Measurements from ENCODE around the gene ARHGEF10L. TPM values are rescaled to one million over a fixed set of nuclear protein-coding genes. Genes with fewer than 3 reads are reported as not detected.

Gene ARHGEF10L
- total RNA-seq, 5 donors from 2014 or later (not counting 1 experiment from before 2014, with no cell fraction given): 0.12 to 0.30 (median 0.22) TPM; not detected in 2

- Mint-ChIP-seq H3K27me3 (peaks cover 15 to 18% of the 10 kb centered on the region in 2 donors), H3K36me3 (no peaks in the 10 kb centered on the region), H3K27ac (no peak overlapping the region), H3K4me3 (no peak overlapping the region), H3K9me3 (no peaks in the 10 kb centered on the region), H3K4me1 (no peaks in the 10 kb centered on the region)
- no peaks in the 10 kb centered on the region for H3K9me3 ChIP-seq
- 72% methylated on average over 5 of the region's 10 CpGs for WGBS (ENCODE audit: insufficient coverage)
- ATAC-seq (replicated peaks in 1 of 4): no peak
- H3K4me1 ChIP-seq (ENCODE audit: control insufficient read depth in 1 of 2, extremely low read depth in 1 of 2, insufficient read depth in 2 of 2, low read length in 2 of 2): no peaks in the 10 kb centered on the region
- ChIA-PET CTCF (no interaction called here), POLR2A (no interaction called here)
- peaks cover 0 to 34% of the 10 kb centered on the region in 2 experiments for H3K27me3 ChIP-seq (replicated peaks in 1 of 2; ENCODE audit: control insufficient read depth in 2 of 2, extremely low read depth in 1 of 2, insufficient read depth in 2 of 2, low read length in 1 of 2)
- H3K4me3 ChIP-seq (ENCODE audit: control insufficient read depth in 1 of 2, extremely low read depth in 1 of 2, low read length in 1 of 2): no peak overlapping the region
- DNase-seq: no peak
- H3K36me3 ChIP-seq (ENCODE audit: control insufficient read depth in 2 of 2, extremely low read depth in 1 of 2, insufficient read depth in 1 of 2, low read length in 1 of 2): no peaks in the 10 kb centered on the region
- H3K27ac ChIP-seq (ENCODE audit: low read length): no peak overlapping the region
These were observed 34.1 kb downstream of the ARHGEF10L start for GRCh38 chr1:17573518-17574041.

GRCh38 chr1:17574516-17574915 is 35.0 kb downstream of the ARHGEF10L start:
- ATAC-seq (replicated peaks in 1 of 4): no peak
- Mint-ChIP-seq H3K4me3 (no peak overlapping the region), H3K9me3 (no peaks in the 10 kb centered on the region), H3K27ac (no peak overlapping the region), H3K36me3 (no peaks in the 10 kb centered on the region), H3K4me1 (no peaks in the 10 kb centered on the region), H3K27me3 (peaks cover 15 to 18% of the 10 kb centered on the region in 2 donors)
- Histone ChIP-seq H3K4me1 (ENCODE audit: control insufficient read depth in 1 of 2, extremely low read depth in 1 of 2, insufficient read depth in 2 of 2, low read length in 2 of 2) (no peaks in the 10 kb centered on the region), H3K27me3 (replicated peaks in 1 of 2; ENCODE audit: control insufficient read depth in 2 of 2, extremely low read depth in 1 of 2, insufficient read depth in 2 of 2, low read length in 1 of 2) (peaks cover 0 to 28% of the 10 kb centered on the region in 2 experiments), H3K27ac (ENCODE audit: low read length) (no peak overlapping the region), H3K4me3 (ENCODE audit: control insufficient read depth in 1 of 2, extremely low read depth in 1 of 2, low read length in 1 of 2) (no peak overlapping the region), H3K9me3 (no peaks in the 10 kb centered on the region), H3K36me3 (ENCODE audit: control insufficient read depth in 2 of 2, extremely low read depth in 1 of 2, insufficient read depth in 1 of 2, low read length in 1 of 2) (no peaks in the 10 kb centered on the region)
- ChIA-PET CTCF (no interaction called here), POLR2A (no interaction called here)
- 42% methylated on average over 7 of the region's 11 CpGs for WGBS (ENCODE audit: insufficient coverage)
- no peak for DNase-seq

GRCh38 chr1:17575797-17576518 is 36.5 kb downstream of the ARHGEF10L start:
- Mint-ChIP-seq H3K4me1 (peaks cover 0 to 5% (median 0%) of the 10 kb centered on the region in 3 donors), H3K27me3 (peaks cover 6 to 7% of the 10 kb centered on the region in 2 donors), H3K27ac (no peak overlapping the region), H3K4me3 (no peak overlapping the region), H3K36me3 (no peaks in the 10 kb centered on the region), H3K9me3 (no peaks in the 10 kb centered on the region)
- ChIA-PET CTCF (no interaction called here), POLR2A (no interaction called here)
- Histone ChIP-seq H3K9me3 (no peaks in the 10 kb centered on the region), H3K4me3 (ENCODE audit: control insufficient read depth in 1 of 2, extremely low read depth in 1 of 2, low read length in 1 of 2) (no peak overlapping the region), H3K36me3 (ENCODE audit: control insufficient read depth in 2 of 2, extremely low read depth in 1 of 2, insufficient read depth in 1 of 2, low read length in 1 of 2) (no peaks in the 10 kb centered on the region), H3K27me3 (replicated peaks in 1 of 2; ENCODE audit: control insufficient read depth in 2 of 2, extremely low read depth in 1 of 2, insufficient read depth in 2 of 2, low read length in 1 of 2) (peaks cover 0 to 25% of the 10 kb centered on the region in 2 experiments), H3K27ac (ENCODE audit: low read length) (no peak overlapping the region), H3K4me1 (ENCODE audit: control insufficient read depth in 1 of 2, extremely low read depth in 1 of 2, insufficient read depth in 2 of 2, low read length in 2 of 2) (no peaks in the 10 kb centered on the region)
- ATAC-seq (replicated peaks in 1 of 4) (no peak), DNase-seq (no peak)
- WGBS (ENCODE audit: insufficient coverage): 64% methylated on average over 6 of the region's 15 CpGs

DNA sequence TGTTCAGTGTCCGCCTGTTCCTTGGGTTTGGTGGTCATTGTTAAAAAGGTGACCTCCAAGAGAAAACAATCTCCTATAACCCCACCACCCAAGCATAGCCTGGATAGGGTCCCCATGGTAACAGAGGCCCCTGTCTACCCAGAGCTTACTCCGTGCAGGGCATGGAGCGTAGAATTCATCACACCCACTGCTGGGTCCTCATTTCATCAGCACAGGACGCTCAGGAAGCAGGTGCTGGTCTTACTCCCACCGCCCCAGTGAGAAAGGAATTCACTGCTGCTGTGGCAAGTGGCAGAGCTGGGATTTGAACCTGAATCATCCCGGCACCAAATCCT is 37.0 kb downstream of the ARHGEF10L start:
- Mint-ChIP-seq H3K27ac (no peak overlapping the region), H3K27me3 (peaks cover 3 to 6% of the 10 kb centered on the region in 2 donors), H3K9me3 (no peaks in the 10 kb centered on the region), H3K4me3 (no peak overlapping the region), H3K4me1 (peaks cover 0 to 5% (median 1%) of the 10 kb centered on the region in 3 donors), H3K36me3 (no peaks in the 10 kb centered on the region)
- CTCF ChIA-PET: no interaction called here
- WGBS (ENCODE audit: insufficient coverage): 83% methylated on average over 5 of the region's 6 CpGs
- DNase-seq: no peak
- Histone ChIP-seq H3K9me3 (no peaks in the 10 kb centered on the region), H3K27me3 (replicated peaks in 1 of 2; ENCODE audit: control insufficient read depth in 2 of 2, extremely low read depth in 1 of 2, insufficient read depth in 2 of 2, low read length in 1 of 2) (peaks cover 0 to 25% of the 10 kb centered on the region in 2 experiments), H3K36me3 (ENCODE audit: control insufficient read depth in 2 of 2, extremely low read depth in 1 of 2, insufficient read depth in 1 of 2, low read length in 1 of 2) (no peaks in the 10 kb centered on the region), H3K4me3 (ENCODE audit: control insufficient read depth in 1 of 2, extremely low read depth in 1 of 2, low read length in 1 of 2) (no peak overlapping the region), H3K27ac (ENCODE audit: low read length) (no peak overlapping the region), H3K4me1 (ENCODE audit: control insufficient read depth in 1 of 2, extremely low read depth in 1 of 2, insufficient read depth in 2 of 2, low read length in 2 of 2) (no peaks in the 10 kb centered on the region)
- POLR2A ChIA-PET: no interaction called here
- ATAC-seq (replicated peaks in 1 of 4): no peak

GRCh38 chr1:17577907-17578297 is 38.4 kb downstream of the ARHGEF10L start:
- DNase-seq (no peak), ATAC-seq (replicated peaks in 1 of 4) (no peak)
- POLR2A ChIA-PET: no interaction called here
- H3K27me3 ChIP-seq (replicated peaks in 1 of 2; ENCODE audit: control insufficient read depth in 2 of 2, extremely low read depth in 1 of 2, insufficient read depth in 2 of 2, low read length in 1 of 2): peaks cover 0 to 24% of the 10 kb centered on the region in 2 experiments
- no peaks in the 10 kb centered on the region for H3K4me1 ChIP-seq (ENCODE audit: control insufficient read depth in 1 of 2, extremely low read depth in 1 of 2, insufficient read depth in 2 of 2, low read length in 2 of 2)
- H3K36me3 ChIP-seq (ENCODE audit: control insufficient read depth in 2 of 2, extremely low read depth in 1 of 2, insufficient read depth in 1 of 2, low read length in 1 of 2): no peaks in the 10 kb centered on the region
- H3K36me3 Mint-ChIP-seq: no peaks in the 10 kb centered on the region
- no peak overlapping the region for H3K4me3 ChIP-seq (ENCODE audit: control insufficient read depth in 1 of 2, extremely low read depth in 1 of 2, low read length in 1 of 2)
- peaks cover 1 to 3% of the 10 kb centered on the region in 2 donors for H3K27me3 Mint-ChIP-seq
- 100% methylated on average over 1 of the region's 1 CpG for WGBS (ENCODE audit: insufficient coverage)
- peaks cover 0 to 5% (median 2%) of the 10 kb centered on the region in 3 donors for H3K4me1 Mint-ChIP-seq
- CTCF ChIA-PET: no interaction called here
- no peak overlapping the region for H3K4me3 Mint-ChIP-seq
- no peak overlapping the region for H3K27ac ChIP-seq (ENCODE audit: low read length)
- H3K9me3 Mint-ChIP-seq: no peaks in the 10 kb centered on the region
- no peak overlapping the region for H3K27ac Mint-ChIP-seq
- no peaks in the 10 kb centered on the region for H3K9me3 ChIP-seq

DNA sequence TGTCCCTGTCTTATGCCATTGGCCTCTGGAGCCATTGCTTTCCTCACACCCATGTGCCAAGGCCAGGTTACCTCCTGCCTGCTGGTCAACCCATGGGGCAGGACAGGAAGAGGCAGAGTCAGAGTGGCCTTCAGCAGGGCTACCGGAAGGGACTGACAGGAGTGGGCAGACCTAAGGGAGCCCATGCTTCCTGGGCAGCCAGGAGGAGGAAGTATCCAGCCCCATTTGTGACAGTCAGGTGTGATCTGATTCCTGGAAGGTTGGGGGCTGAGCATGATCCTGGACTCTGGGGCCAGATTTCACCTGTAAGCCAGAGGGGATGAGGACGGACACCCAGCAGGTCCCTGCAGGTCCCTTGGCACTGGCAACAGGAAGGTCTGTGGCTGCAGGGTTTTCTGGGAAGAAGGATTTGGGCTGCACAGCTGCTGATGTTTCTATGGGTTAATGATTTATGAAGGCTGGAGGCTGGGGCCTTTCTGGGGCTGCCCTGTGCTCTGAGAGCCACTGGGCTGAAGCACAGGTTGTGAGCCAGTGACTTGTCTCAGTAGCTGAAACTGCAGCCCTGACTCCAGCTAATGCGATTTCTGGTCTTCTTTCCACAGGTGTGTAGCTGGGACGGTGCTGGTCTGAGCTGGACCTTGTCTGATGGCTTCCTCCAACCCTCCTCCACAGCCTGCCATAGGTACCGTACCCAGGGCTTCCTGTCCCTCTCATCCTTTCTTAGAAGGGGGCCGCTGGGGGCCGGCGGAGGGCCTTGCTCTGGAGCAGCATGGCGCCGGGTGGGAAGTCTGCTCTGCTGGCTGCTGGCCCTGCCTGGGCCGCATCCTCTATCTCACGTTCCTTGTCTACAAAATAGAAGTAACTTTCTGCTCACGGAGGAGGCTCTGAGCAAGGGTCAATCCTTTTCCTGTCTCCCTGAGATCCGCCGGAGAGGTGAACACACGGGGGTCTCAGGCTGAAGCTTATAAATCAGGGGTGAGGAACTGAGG is 40.7 kb downstream of the ARHGEF10L start:
- ChIA-PET POLR2A (no interaction called here), CTCF (no interaction called here)
- Mint-ChIP-seq H3K4me3 (no peak overlapping the region), H3K27me3 (peaks cover 3% of the 10 kb centered on the region in 2 donors), H3K36me3 (no peaks in the 10 kb centered on the region), H3K4me1 (peaks cover 0 to 5% (median 2%) of the 10 kb centered on the region in 3 donors), H3K27ac (no peak overlapping the region), H3K9me3 (no peaks in the 10 kb centered on the region)
- Histone ChIP-seq H3K4me1 (ENCODE audit: control insufficient read depth in 1 of 2, extremely low read depth in 1 of 2, insufficient read depth in 2 of 2, low read length in 2 of 2) (no peaks in the 10 kb centered on the region), H3K27me3 (replicated peaks in 1 of 2; ENCODE audit: control insufficient read depth in 2 of 2, extremely low read depth in 1 of 2, insufficient read depth in 2 of 2, low read length in 1 of 2) (peaks cover 0 to 18% of the 10 kb centered on the region in 2 experiments), H3K9me3 (no peaks in the 10 kb centered on the region), H3K4me3 (ENCODE audit: control insufficient read depth in 1 of 2, extremely low read depth in 1 of 2, low read length in 1 of 2) (no peak overlapping the region), H3K36me3 (ENCODE audit: control insufficient read depth in 2 of 2, extremely low read depth in 1 of 2, insufficient read depth in 1 of 2, low read length in 1 of 2) (no peaks in the 10 kb centered on the region), H3K27ac (ENCODE audit: low read length) (no peak overlapping the region)
- DNase-seq (no peak), ATAC-seq (replicated peaks in 1 of 4) (no peak)
- WGBS (ENCODE audit: insufficient coverage): 82% methylated on average over 13 of the region's 16 CpGs
